IPS DF 19.7 (cell line): ENCODE measurements around the gene PPP1R12B.
"Not testable (repeated sequence)": the region's sequence is repeated elsewhere in the genome, so short reads cannot be mapped to it uniquely, and the experiment has no call there.

Experiments
- DNase-seq: peaks from one replicate; pipeline ENCODE4 v3.0.0-alpha.2; 2013; ENCODE audit warnings: low read depth, low spot score

Gene PPP1R12B

DNA sequence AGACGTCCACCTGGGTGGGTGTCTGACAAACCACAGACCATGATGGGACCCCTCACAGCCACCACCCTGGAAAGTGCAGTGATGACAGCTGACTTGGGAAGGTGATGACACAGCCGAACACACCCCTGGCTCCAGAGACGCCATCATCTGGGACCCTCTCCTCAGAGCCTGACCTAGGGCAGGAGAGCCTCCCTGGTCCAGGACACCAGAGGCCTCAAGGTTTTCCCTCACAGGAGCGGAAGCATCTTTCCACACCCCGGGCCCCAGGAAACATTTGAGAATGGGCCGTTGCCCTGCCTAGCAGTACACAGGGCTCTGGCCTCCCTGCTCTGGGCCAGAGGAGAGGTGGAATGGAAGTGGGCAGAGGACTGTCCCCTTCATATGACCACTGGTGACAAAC is 282.0 kb downstream of the PPP1R12B start:
- DNase-seq: no peak

DNA sequence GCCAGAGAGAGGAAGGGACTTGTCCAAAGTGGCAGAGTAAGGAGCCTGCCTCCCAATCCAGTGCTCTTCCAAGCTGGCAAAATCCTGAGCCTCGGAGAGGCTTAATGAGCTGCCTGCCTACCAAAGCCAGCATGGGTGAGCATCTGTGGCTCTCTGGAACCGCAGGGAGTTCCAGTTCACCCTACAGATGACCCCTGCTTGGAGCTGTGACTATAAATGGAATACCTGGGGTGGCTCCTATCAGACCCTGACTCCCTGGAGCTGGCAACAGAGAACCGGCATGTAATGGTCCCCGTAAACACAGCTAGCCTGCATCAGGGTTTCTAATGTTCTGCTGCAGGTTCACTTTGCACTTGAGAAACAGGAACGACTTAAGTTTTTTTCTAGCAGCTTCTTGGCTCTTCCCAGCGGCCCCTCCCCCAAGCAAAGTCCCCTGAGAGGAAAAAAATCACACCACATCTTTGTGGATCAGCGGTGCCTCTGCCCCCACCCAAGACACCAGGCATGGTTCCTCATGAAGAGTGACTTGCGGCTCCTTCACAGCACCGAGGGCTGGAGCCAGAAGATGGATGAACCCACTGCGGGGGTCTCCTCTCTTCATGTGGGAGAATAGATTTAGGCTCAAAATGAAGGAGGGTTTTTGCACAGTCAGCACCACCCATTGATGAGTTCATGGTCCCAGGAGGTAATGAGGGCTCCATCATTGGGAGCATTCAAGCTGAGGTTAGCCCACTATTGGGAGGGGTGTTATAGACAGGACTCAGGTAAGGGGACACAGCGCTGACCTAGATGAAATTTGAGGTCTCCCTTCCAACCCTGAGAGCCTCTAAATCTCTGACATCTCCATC is 282.8 kb downstream of the PPP1R12B start:
- DNase-seq: no peak

DNA sequence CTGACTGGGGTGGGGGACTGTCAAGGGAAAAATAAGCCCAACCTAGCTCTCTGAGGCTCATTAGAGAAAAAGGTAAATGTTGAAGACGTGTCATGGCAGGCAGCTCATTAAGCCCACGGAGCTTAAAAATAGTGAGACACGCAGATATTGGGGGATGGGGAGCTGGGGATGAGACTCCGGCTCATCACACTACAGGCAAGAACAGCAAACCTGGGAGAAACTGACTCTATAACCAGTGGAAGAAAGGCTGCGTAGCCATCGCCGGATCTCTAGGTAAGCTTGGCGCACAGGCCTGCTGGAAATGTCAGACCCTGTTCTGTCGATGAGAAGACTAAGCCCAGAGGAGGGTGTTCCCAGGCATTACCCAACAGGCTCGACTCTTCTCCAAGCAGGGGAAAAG is 283.7 kb downstream of the PPP1R12B start:
- no peak for DNase-seq

DNA sequence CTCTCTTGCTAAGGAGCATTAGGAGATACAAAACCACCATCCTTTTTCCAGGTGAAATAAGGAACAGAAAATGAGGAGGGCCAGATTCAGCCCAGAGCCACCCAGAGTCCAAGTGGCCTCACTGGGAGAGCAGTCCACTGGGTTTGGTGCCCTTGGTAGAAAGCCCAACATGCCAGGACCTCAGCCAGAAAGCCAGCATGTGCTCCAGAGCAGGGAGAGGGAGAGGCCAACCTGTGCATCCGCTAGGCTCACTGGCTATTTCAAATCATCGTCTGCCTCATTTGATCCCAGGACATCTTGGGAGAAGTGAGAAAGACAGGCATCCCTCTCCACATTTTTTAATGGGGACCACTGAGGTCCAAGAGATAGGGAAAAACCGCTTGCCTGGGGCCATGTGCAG is 287.7 kb downstream of the PPP1R12B start:
- DNase-seq: not testable (repeated sequence)

DNA sequence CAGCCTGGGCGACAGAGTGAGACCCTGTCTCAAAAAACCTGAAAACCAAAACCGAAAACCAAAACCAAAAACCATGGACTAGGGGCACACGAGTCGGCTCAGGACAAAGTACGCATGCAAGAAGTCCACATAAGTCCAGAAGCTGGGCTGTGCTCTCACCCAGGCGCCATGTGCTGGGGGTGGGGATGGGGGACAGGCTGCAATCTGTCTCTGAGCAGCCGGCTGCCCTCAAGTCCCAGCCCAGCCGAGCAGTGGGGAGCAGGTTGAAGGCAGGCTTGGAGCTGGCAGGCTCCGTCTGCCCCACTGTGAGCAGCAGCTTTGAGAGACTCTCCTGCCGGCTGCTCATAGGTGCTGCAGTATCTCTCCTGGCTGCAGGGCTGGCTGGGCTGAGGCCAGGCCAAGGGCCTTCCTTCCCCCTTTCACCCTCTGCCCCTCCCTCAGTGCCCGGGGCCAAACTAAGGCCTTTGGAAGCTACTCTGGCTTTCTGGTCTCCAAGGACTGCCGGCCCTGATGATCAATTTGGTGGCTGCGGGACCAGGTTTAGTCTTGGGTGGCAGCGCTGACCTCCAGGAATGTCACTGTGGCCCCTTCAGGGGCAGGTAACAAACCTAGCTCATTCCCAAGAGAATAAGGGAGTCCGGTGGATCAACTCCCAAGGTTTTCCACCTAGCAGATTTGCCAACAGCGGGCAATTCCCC is 289.0 kb downstream of the PPP1R12B start:
- not testable (repeated sequence) for DNase-seq

DNA sequence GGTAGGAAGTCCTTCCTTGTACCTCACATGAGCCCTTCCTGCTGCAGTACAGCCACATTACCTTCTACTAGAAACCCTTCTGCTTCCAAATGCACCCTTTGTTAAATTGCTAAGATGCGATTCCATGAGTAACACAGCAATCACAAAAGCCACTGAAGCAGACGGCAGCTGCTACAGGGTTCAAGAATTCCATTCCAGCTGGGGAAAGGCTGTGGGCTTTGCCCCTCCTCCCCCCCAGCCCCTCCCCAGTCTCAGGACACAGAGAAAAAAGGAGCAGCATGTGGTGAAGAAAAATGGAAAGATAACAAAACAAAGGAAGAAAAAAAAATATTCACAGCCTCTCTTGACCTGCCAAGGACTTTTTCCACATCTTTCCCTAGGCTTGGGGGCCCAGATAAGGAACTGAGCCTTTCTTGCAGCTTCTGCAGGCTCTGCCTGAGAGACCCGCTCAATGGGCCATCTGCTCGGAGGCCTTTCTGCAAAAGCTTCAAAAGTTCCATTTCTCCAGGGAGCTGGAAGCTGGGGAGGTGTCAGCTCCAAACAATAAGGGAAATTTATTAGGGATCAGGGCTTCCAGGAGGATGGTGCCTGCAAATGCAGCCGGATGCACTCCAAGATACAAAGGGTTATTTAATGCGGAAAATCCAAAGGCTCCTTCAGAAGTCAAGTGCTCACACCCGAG is 289.7 kb downstream of the PPP1R12B start:
- no peak for DNase-seq

DNA sequence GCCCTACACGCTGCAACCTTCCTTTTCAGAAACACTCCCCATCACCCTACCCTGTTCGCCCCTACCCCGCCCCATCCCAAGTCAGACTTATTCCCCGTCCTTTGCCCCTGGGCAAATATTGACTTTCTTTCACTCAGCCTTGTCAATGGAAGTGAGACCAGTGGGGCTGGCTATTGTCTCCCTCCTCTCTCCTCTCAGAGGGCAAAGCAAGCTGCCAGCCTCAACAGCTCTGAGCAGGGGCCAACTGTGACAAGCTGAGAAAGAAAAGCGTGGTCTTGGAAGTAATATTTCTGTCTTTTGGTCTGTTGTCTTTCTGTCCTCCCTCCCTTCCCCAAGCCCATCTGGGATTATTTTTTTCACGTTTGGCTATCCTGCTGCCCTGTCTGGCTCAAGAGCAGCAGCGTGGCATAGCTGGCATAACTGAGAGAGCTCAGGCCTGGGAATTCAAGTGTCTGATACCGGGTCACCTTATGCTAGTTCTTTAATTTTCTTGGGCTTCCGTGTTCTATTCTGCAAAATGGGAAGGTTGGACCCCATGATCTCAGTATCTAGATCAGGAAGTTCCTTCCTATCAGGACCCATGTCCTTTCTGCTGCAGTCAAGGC is 290.3 kb downstream of the PPP1R12B start:
- not testable (repeated sequence) for DNase-seq

DNA sequence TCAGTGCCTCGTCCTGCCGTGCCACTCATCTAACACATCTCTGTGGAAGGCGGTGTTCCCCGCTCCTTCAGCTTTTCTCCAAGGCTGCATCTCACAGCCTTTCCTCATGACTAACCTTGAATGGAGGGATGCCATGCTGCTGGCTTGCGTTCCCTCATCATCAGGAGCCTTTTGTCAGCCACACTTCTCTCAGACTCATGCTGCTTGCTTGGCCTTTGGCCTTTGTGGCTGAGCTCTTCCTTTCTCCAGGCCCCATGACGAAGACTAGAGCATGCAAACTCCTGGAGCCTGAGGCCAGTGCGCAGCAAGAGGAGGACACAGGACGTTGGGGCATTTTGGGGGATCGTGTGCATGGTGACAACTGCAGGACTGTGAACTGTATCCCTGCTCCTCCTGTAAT is 291.0 kb downstream of the PPP1R12B start:
- no peak for DNase-seq

DNA sequence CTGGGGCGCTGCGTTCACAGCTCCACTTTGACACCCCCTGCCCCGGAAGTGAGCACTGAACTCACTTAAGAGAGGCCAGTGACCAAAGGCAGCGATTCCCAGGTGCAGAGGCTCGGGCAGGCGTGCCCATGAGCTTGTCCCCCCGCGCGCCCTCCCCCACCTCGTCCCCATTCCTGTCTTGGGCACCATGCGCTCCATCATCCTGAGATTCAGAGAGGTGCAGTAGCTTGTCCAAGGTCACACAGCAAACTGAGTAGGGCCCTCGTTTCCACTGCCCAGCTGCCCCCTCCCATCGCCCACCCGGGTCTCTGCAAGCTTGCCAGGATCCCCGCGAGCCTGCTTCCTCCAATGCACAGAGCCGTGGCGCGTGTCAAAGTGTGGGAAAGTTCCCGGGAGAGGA is 293.7 kb downstream of the PPP1R12B start:
- DNase-seq: no peak
